Mesendoderm (in vitro differentiated cells): Measurements from ENCODE around the gene DTHD1.

Source experiments
- DNase-seq: peaks from one replicate; pipeline ENCODE4 v3.0.0; 2013
- H2AK5ac ChIP-seq: 2 replicates; pipeline ENCODE4 v1.6.1; 2013; ENCODE audit warnings: low read length, inconsistent platforms
- H2BK120ac ChIP-seq: 2 replicates; pipeline ENCODE4 v1.6.1; 2013; ENCODE audit warnings: low read depth, mild to moderate bottlenecking, low read length, moderate library complexity, mixed read lengths
- H2BK15ac ChIP-seq: replicated peaks from 2 replicates; pipeline ENCODE4 v1.6.1; 2013; ENCODE audit warnings: low read depth, mild to moderate bottlenecking, moderate library complexity
- H2BK5ac ChIP-seq: 2 replicates; pipeline ENCODE4 v1.6.1; 2013; ENCODE audit warnings: low read length, inconsistent platforms
- H3K18ac ChIP-seq: 2 replicates; pipeline ENCODE4 v1.6.1; 2013; ENCODE audit warnings: mild to moderate bottlenecking, low read length, mixed read lengths
- H3K23ac ChIP-seq: one replicate; pipeline ENCODE4 v1.6.1; 2013; ENCODE audit warnings: low read length
- H3K27ac ChIP-seq: 2 replicates; pipeline ENCODE4 v1.5.1; 2013; ENCODE audit warnings: low read depth, mild to moderate bottlenecking, inconsistent platforms, low read length, moderate library complexity
- H3K27me3 ChIP-seq: 2 replicates; pipeline ENCODE4 v1.6.1; 2013; ENCODE audit warnings: low read length, control low read depth, mild to moderate bottlenecking, inconsistent platforms; ENCODE audit not compliant: insufficient read depth, poor library complexity
- H3K36me3 ChIP-seq: 2 replicates; pipeline ENCODE4 v1.6.1; 2013; ENCODE audit warnings: low read length, inconsistent platforms; ENCODE audit not compliant: control insufficient read depth, insufficient read depth
- H3K4ac ChIP-seq: one replicate; pipeline ENCODE4 v1.6.1; 2013; ENCODE audit warnings: low read depth, mild to moderate bottlenecking, low read length, moderate library complexity
- H3K4me1 ChIP-seq: 2 replicates; pipeline ENCODE4 v1.6.1; 2013; ENCODE audit warnings: low read depth, low read length, inconsistent platforms; ENCODE audit not compliant: control insufficient read depth
- H3K4me2 ChIP-seq: 2 replicates; pipeline ENCODE4 v1.6.1; 2013; ENCODE audit warnings: low read length
- H3K4me3 ChIP-seq: 2 replicates; pipeline ENCODE4 v1.5.1; 2013; ENCODE audit warnings: mild to moderate bottlenecking, low read length
- H3K56ac ChIP-seq: one replicate; pipeline ENCODE4 v1.6.1; 2013; ENCODE audit warnings: low read length
- H3K79me1 ChIP-seq: 2 replicates; pipeline ENCODE4 v1.6.1; 2013; ENCODE audit warnings: low read length, inconsistent platforms
- H3K79me2 ChIP-seq: 2 replicates; pipeline ENCODE4 v1.6.1; 2013; ENCODE audit warnings: mild to moderate bottlenecking, low read length; ENCODE audit not compliant: control insufficient read depth, insufficient read depth
- H3K9ac ChIP-seq: 2 replicates; pipeline ENCODE4 v1.6.1; 2013; ENCODE audit warnings: low read length, inconsistent platforms
- H4K5ac ChIP-seq: one replicate; pipeline ENCODE4 v1.6.1; 2013; ENCODE audit warnings: low read length
- H4K8ac ChIP-seq: one replicate; pipeline ENCODE4 v1.6.1; 2013; ENCODE audit warnings: low read depth, mild to moderate bottlenecking, control low read depth, low read length, moderate library complexity
- WGBS: extraction: QIAGEN DNeasy Blood & Tissue Kit; methylation state at CpG from one replicate; pipeline ENCODE4 v1.1.7; 2013; ENCODE audit warnings: low lambda C conversion rate, missing lambda C conversion rate; ENCODE audit not compliant: insufficient coverage; ENCODE audit errors: extremely low coverage; 5-methylcytosine and 5-hydroxymethylcytosine counted together

Gene DTHD1

DNA sequence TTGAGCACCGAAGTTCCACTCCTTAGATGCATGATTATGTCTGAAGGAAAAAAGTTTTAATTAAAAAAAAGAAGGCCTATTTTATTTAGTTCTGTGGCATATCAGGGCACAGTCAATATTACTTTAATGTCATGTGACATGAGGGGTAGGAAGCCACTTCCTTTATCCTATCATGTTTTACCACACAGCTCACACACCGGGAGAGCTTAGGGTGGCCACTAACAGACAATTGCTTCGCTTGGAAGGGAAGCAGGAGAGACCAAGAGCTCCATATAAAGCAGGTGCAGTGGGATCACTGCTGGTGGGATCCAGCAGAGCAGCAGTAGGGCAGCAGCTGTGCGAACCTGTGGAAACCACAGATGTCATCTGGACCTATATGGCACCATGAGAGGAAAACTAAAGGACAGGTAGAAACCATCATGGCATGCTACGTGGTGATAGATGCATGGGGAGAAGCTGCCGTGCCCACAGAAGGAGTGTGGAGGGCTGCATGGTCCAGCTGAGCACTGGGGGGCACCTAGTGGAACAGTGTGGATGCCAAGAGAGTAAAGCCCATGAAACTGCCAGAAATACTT is 52.0 kb downstream of the DTHD1 start:
- no peak overlapping the region for H2BK15ac ChIP-seq
- no peak overlapping the region for H3K4ac ChIP-seq
- H3K4me1 ChIP-seq, result peaks cover 2% of the 10 kb centered on the region
- H2BK120ac ChIP-seq, result no peak overlapping the region
- H4K5ac ChIP-seq, result no peak overlapping the region
- no peak overlapping the region for H3K9ac ChIP-seq
- H3K79me1 ChIP-seq, result no peaks in the 10 kb centered on the region
- no peak overlapping the region for H3K4me3 ChIP-seq
- WGBS, result no CpG with 5 or more reads among the region's 6 CpGs
- H3K36me3 ChIP-seq, result no peaks in the 10 kb centered on the region
- no peak overlapping the region for H2AK5ac ChIP-seq
- no peak overlapping the region for H4K8ac ChIP-seq
- H3K27me3 ChIP-seq, result no peaks in the 10 kb centered on the region
- no peak for DNase-seq
- H2BK5ac ChIP-seq, result no peak overlapping the region
- no peak overlapping the region for H3K27ac ChIP-seq
- H3K4me2 ChIP-seq, result no peak overlapping the region
- no peak overlapping the region for H3K18ac ChIP-seq
- H3K23ac ChIP-seq, result no peak overlapping the region
- H3K79me2 ChIP-seq, result no peaks in the 10 kb centered on the region
- H3K56ac ChIP-seq, result no peak overlapping the region

GRCh38 chr4:36337665-36338185 is 56.3 kb downstream of the DTHD1 start:
- H3K4me2 ChIP-seq, result no peak overlapping the region
- no peak overlapping the region for H3K23ac ChIP-seq
- H2BK120ac ChIP-seq, result no peak overlapping the region
- DNase-seq, result peak; percentile 14
- H3K56ac ChIP-seq, result no peak overlapping the region
- H3K4ac ChIP-seq, result no peak overlapping the region
- H2AK5ac ChIP-seq, result no peak overlapping the region
- no peaks in the 10 kb centered on the region for H3K79me1 ChIP-seq
- H2BK5ac ChIP-seq, result no peak overlapping the region
- no peaks in the 10 kb centered on the region for H3K36me3 ChIP-seq
- H3K79me2 ChIP-seq, result no peaks in the 10 kb centered on the region
- no peak overlapping the region for H2BK15ac ChIP-seq
- no peak overlapping the region for H3K27ac ChIP-seq
- no peaks in the 10 kb centered on the region for H3K27me3 ChIP-seq
- no peak overlapping the region for H3K9ac ChIP-seq
- no peak overlapping the region for H4K5ac ChIP-seq
- no peak overlapping the region for H4K8ac ChIP-seq
- peaks cover 2% of the 10 kb centered on the region for H3K4me1 ChIP-seq
- no CpG with 5 or more reads among the region's 1 CpG for WGBS
- H3K18ac ChIP-seq, result no peak overlapping the region
- H3K4me3 ChIP-seq, result no peak overlapping the region

- WGBS, result no CpG with 5 or more reads among the region's 3 CpGs
- H3K4ac ChIP-seq, result no peak overlapping the region
- H3K79me2 ChIP-seq, result no peaks in the 10 kb centered on the region
- no peak overlapping the region for H2BK120ac ChIP-seq
- H4K8ac ChIP-seq, result no peak overlapping the region
- no peak overlapping the region for H3K9ac ChIP-seq
- no peak overlapping the region for H4K5ac ChIP-seq
- H2BK5ac ChIP-seq, result no peak overlapping the region
- no peaks in the 10 kb centered on the region for H3K27me3 ChIP-seq
- no peaks in the 10 kb centered on the region for H3K79me1 ChIP-seq
- H3K56ac ChIP-seq, result no peak overlapping the region
- H3K4me2 ChIP-seq, result no peak overlapping the region
- H3K27ac ChIP-seq, result no peak overlapping the region
- H3K36me3 ChIP-seq, result no peaks in the 10 kb centered on the region
- no peak overlapping the region for H3K18ac ChIP-seq
- H3K4me1 ChIP-seq, result peaks cover 2% of the 10 kb centered on the region
- no peak overlapping the region for H2AK5ac ChIP-seq
- no peak overlapping the region for H2BK15ac ChIP-seq
- DNase-seq, result no peak
- H3K23ac ChIP-seq, result no peak overlapping the region
- H3K4me3 ChIP-seq, result no peak overlapping the region
Observed at GRCh38 chr4:36338973-36339372, 57.6 kb downstream of the DTHD1 start.

DNA sequence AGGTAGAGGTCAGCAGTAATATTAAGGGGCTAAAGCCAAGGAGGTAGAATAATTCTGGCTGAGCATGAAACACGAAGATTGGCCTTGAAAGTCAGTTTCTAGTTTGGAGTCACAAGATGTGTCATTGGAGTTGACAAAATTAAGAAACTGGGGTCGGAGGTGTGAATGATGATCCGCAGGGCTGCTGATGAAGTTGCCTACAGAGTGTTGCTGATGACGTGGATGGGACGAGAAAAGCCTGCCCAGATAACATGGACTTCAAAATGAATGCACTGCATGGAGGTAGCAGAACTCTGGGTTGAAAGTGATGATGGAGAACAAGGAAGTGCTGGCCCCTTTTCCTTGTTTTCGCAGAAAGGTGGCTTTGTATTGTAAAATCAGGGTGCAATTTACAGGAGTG is 60.5 kb downstream of the DTHD1 start:
- no CpG with 5 or more reads among the region's 6 CpGs for WGBS
- H4K5ac ChIP-seq, result no peak overlapping the region
- H3K18ac ChIP-seq, result no peak overlapping the region
- H3K4me2 ChIP-seq, result no peak overlapping the region
- H3K36me3 ChIP-seq, result no peaks in the 10 kb centered on the region
- no peak overlapping the region for H4K8ac ChIP-seq
- no peak overlapping the region for H3K23ac ChIP-seq
- no peak overlapping the region for H3K9ac ChIP-seq
- no peak overlapping the region for H3K4ac ChIP-seq
- no peak overlapping the region for H2BK5ac ChIP-seq
- H3K4me1 ChIP-seq, result no peaks in the 10 kb centered on the region
- H3K27ac ChIP-seq, result no peak overlapping the region
- H3K79me1 ChIP-seq, result no peaks in the 10 kb centered on the region
- no peaks in the 10 kb centered on the region for H3K79me2 ChIP-seq
- H2BK15ac ChIP-seq, result no peak overlapping the region
- no peak overlapping the region for H2AK5ac ChIP-seq
- no peak overlapping the region for H3K4me3 ChIP-seq
- no peak for DNase-seq
- no peaks in the 10 kb centered on the region for H3K27me3 ChIP-seq
- H2BK120ac ChIP-seq, result no peak overlapping the region
- no peak overlapping the region for H3K56ac ChIP-seq

DNA sequence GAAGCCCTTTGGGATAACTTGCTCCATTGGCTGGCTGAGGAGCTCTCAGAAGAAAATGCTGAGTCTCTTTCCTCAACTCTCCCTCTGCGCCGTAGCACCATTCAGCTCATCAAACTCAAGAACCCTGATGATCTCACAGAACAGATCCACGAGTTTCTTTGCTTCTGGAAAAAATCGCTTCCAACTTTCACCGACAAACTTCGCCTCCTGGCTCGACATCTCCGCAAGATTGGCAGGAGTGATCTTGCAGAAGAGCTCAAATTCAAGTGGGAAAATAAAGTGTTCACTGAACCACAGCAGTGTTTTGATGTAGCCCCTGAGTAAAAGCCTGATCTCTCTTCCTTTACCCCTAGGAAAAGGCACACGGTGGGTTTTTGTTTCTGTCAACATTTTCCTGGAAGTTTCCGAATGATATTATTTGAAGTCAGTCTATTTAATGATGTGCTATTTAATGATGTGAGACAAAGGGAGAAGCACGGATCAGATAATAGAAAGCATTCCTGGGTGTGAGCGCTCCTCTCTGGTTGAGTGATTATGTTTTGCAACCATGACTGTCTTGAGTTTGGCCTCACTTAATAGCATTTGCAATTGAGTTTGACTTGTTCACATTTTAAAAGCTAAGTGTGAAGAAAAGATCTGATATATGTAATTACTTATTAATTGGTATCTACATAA is 62.2 kb downstream of the DTHD1 start:
- no peaks in the 10 kb centered on the region for H3K79me1 ChIP-seq
- no peak overlapping the region for H4K8ac ChIP-seq
- WGBS, result no CpG with 5 or more reads among the region's 12 CpGs
- no peak overlapping the region for H3K9ac ChIP-seq
- no peak overlapping the region for H3K23ac ChIP-seq
- no peaks in the 10 kb centered on the region for H3K79me2 ChIP-seq
- no peaks in the 10 kb centered on the region for H3K4me1 ChIP-seq
- no peak overlapping the region for H2BK15ac ChIP-seq
- no peak overlapping the region for H3K27ac ChIP-seq
- no peak overlapping the region for H2BK120ac ChIP-seq
- no peak overlapping the region for H3K4ac ChIP-seq
- H3K56ac ChIP-seq, result no peak overlapping the region
- H2AK5ac ChIP-seq, result no peak overlapping the region
- no peaks in the 10 kb centered on the region for H3K36me3 ChIP-seq
- no peaks in the 10 kb centered on the region for H3K27me3 ChIP-seq
- H3K4me2 ChIP-seq, result no peak overlapping the region
- H2BK5ac ChIP-seq, result no peak overlapping the region
- H3K4me3 ChIP-seq, result no peak overlapping the region
- H4K5ac ChIP-seq, result no peak overlapping the region
- no peak for DNase-seq
- H3K18ac ChIP-seq, result no peak overlapping the region
